Large intestine (tissue), 1 donor: ENCODE data around the gene CCDC33. TPM values are rescaled to one million over a fixed set of nuclear protein-coding genes. Genes with fewer than 3 reads are reported as not detected.

Experiments
- polyA plus RNA-seq: library from polyadenylated mRNA; unstranded; fragments of 120-200 nt; gene quantifications from one replicate; pipeline ENCODE4 v1.2.1, GENCODE V29; 2013

The CCDC33 gene
- polyA plus RNA-seq, 1 donor = 2.2 TPM

Other genes starting within 250 kb of the CCDC33 start
- 9.6 TPM for gene STOML1, start 244.0 kb upstream of the CCDC33 start, polyA plus RNA-seq
- gene PML, start 241.6 kb upstream of the CCDC33 start, polyA plus RNA-seq = 28.3 TPM
- gene GOLGA6A, start 153.8 kb upstream of the CCDC33 start, polyA plus RNA-seq = 0.15 TPM
- 4.9 TPM for gene ISLR2, start 105.7 kb upstream of the CCDC33 start, polyA plus RNA-seq
- gene ISLR, start 62.6 kb upstream of the CCDC33 start, polyA plus RNA-seq = 24.8 TPM
- gene STRA6, start 33.5 kb upstream of the CCDC33 start, polyA plus RNA-seq = 22.2 TPM
- 0.55 TPM for gene CYP11A1, start 131.3 kb downstream of the CCDC33 start, polyA plus RNA-seq
- 3.5 TPM for gene SEMA7A, start 197.6 kb downstream of the CCDC33 start, polyA plus RNA-seq
- 41.2 TPM for gene UBL7, start 224.8 kb downstream of the CCDC33 start, polyA plus RNA-seq